ENCODE results near the gene SEL1L2.

- no peak for TF ChIP-seq CREM (CRISPR knock-in tag; IDR thresholded peaks at IDR 0.05)
- no peak for TF ChIP-seq ATF6 (CRISPR knock-in tag; IDR thresholded peaks at IDR 0.05)
- TF ChIP-seq CTCF (IDR thresholded peaks at IDR 0.05), result no peak
- no peak for TF ChIP-seq ATF3 (CRISPR knock-in tag; conservative IDR thresholded peaks at IDR 0.05)
- TF ChIP-seq FOXJ3 (CRISPR knock-in tag; IDR thresholded peaks at IDR 0.05; ENCODE audit: borderline replicate concordance), result no peak
- no peak for TF ChIP-seq USF1 (CRISPR knock-in tag; IDR thresholded peaks at IDR 0.05)
- no peak for TF ChIP-seq USF2 (CRISPR knock-in tag; IDR thresholded peaks at IDR 0.05)
- no peak for TF ChIP-seq SP1 (CRISPR knock-in tag; conservative IDR thresholded peaks at IDR 0.05)
These were observed 164.9 kb downstream of the SEL1L2 start for GRCh38 chr20:13825465-13825864.

All from WTC11 (cell line).